Measurements from ENCODE around the gene NKIRAS2. TPM values are rescaled to one million over a fixed set of nuclear protein-coding genes. Genes with fewer than 3 reads are reported as not detected.

NKIRAS2 gene
- total and polyA plus RNA-seq, 4 donors, result 16.4 to 20.7 (median 17.4) TPM

DNA sequence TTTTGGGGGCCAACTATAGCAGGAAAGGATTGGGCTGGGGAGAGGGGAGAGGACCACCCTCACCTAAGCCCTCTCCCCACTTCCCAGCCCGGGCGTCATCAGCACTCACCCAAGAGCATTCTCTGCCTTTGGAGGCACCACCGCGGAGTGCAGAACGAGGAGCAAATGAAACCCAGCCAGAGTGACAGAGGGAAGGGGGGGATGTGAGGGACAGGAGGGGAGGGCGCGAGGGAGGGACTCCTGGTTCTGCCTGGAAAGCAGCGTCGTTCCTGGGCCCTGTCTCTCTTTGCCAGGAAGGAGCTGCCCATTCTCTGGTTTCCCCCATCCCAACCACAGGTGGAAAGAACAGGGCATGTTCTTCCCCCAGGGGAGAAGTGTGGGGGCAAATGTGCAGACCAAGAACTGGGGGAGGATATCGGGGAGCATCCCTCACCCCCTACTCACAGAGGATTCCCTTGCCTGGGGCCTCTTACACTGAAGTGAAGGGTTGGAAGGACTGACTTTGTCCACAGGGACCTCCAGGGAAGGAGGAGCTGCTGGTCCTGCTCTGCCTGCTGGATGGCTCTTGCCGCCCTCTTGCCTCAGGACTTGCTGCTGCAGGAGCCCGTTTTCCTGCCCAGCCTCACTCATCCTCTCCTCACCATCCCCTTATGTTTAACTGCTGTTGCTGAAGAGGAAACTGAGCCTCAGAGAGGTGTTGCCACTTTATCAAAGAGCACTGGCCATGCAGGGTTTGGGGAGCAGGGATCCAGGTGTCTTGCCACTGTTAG, 34.0 kb downstream of the NKIRAS2 start:
- Histone ChIP-seq H3K4me1 (ENCODE audit: control insufficient read depth in 4 of 4, insufficient read depth in 4 of 4, low read length in 3 of 4) (peaks cover 0 to 5% (median 2%) of the 10 kb centered on the region in 4 donors), H3K4me3 (ENCODE audit: low read depth in 1 of 3, low read length in 3 of 3) (no peak overlapping the region), H3K36me3 (ENCODE audit: control insufficient read depth in 4 of 4, insufficient read depth in 3 of 4, low read depth in 1 of 4, low read length in 3 of 4) (no peaks in the 10 kb centered on the region), H3K9ac (ENCODE audit: low read depth in 1 of 2, low read length in 2 of 2) (no peak overlapping the region), H3K27ac (ENCODE audit: low read depth in 1 of 2, low read length in 2 of 2) (no peak overlapping the region), H3K9me3 (ENCODE audit: control insufficient read depth in 4 of 4, low read length in 3 of 4) (no peaks in the 10 kb centered on the region), H3K27me3 (ENCODE audit: control insufficient read depth in 4 of 4, insufficient read depth in 4 of 4, low read length in 3 of 4) (no peaks in the 10 kb centered on the region)
- 28% methylated on average over 12 of the region's 12 CpGs for WGBS
- no peak for TF ChIP-seq TAF1 (conservative IDR thresholded peaks at IDR 0.05)
- TF ChIP-seq FOXA1 (IDR thresholded peaks at IDR 0.05), result no peak
- TF ChIP-seq CTCF (IDR thresholded peaks at IDR 0.05; ENCODE audit: low read depth, low read length, missing input control), result no peak
- TF ChIP-seq RAD21 (IDR thresholded peaks at IDR 0.05), result no peak
- TF ChIP-seq HNF4G (IDR thresholded peaks at IDR 0.05), result no peak
- TF ChIP-seq, protein P1, sequence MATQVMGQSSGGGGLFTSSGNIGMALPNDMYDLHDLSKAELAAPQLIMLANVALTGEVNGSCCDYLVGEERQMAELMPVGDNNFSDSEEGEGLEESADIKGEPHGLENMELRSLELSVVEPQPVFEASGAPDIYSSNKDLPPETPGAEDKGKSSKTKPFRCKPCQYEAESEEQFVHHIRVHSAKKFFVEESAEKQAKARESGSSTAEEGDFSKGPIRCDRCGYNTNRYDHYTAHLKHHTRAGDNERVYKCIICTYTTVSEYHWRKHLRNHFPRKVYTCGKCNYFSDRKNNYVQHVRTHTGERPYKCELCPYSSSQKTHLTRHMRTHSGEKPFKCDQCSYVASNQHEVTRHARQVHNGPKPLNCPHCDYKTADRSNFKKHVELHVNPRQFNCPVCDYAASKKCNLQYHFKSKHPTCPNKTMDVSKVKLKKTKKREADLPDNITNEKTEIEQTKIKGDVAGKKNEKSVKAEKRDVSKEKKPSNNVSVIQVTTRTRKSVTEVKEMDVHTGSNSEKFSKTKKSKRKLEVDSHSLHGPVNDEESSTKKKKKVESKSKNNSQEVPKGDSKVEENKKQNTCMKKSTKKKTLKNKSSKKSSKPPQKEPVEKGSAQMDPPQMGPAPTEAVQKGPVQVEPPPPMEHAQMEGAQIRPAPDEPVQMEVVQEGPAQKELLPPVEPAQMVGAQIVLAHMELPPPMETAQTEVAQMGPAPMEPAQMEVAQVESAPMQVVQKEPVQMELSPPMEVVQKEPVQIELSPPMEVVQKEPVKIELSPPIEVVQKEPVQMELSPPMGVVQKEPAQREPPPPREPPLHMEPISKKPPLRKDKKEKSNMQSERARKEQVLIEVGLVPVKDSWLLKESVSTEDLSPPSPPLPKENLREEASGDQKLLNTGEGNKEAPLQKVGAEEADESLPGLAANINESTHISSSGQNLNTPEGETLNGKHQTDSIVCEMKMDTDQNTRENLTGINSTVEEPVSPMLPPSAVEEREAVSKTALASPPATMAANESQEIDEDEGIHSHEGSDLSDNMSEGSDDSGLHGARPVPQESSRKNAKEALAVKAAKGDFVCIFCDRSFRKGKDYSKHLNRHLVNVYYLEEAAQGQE (IDR thresholded peaks at IDR 0.05), result no peak
- no peak for TF ChIP-seq FOXA2 (IDR thresholded peaks at IDR 0.05)
- no peak for TF ChIP-seq EGR1 (IDR thresholded peaks at IDR 0.05; ENCODE audit: low read depth in 2 of 2)
- TF ChIP-seq NR2F2 (IDR thresholded peaks at IDR 0.05), result no peak
- no peak for TF ChIP-seq SP1 (IDR thresholded peaks at IDR 0.05)
- TF ChIP-seq RXRA (IDR thresholded peaks at IDR 0.05), result no peak
- TF ChIP-seq, protein P2, sequence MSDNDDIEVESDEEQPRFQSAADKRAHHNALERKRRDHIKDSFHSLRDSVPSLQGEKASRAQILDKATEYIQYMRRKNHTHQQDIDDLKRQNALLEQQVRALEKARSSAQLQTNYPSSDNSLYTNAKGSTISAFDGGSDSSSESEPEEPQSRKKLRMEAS (IDR thresholded peaks at IDR 0.05), result no peak
- TF ChIP-seq, protein P3, sequence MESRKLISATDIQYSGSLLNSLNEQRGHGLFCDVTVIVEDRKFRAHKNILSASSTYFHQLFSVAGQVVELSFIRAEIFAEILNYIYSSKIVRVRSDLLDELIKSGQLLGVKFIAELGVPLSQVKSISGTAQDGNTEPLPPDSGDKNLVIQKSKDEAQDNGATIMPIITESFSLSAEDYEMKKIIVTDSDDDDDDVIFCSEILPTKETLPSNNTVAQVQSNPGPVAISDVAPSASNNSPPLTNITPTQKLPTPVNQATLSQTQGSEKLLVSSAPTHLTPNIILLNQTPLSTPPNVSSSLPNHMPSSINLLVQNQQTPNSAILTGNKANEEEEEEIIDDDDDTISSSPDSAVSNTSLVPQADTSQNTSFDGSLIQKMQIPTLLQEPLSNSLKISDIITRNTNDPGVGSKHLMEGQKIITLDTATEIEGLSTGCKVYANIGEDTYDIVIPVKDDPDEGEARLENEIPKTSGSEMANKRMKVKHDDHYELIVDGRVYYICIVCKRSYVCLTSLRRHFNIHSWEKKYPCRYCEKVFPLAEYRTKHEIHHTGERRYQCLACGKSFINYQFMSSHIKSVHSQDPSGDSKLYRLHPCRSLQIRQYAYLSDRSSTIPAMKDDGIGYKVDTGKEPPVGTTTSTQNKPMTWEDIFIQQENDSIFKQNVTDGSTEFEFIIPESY (IDR thresholded peaks at IDR 0.05), result no peak
- DNase-seq (ENCODE audit: low spot score), result no peak

GRCh38 chr17:42055027-42055426, 35.1 kb downstream of the NKIRAS2 start:
- Histone ChIP-seq H3K4me1 (ENCODE audit: control insufficient read depth in 4 of 4, insufficient read depth in 4 of 4, low read length in 3 of 4) (peaks cover 0 to 4% (median under 1%) of the 10 kb centered on the region in 4 donors), H3K9ac (ENCODE audit: low read depth in 1 of 2, low read length in 2 of 2) (no peak overlapping the region), H3K36me3 (ENCODE audit: control insufficient read depth in 4 of 4, insufficient read depth in 3 of 4, low read depth in 1 of 4, low read length in 3 of 4) (no peaks in the 10 kb centered on the region), H3K27ac (ENCODE audit: low read depth in 1 of 2, low read length in 2 of 2) (no peak overlapping the region), H3K27me3 (ENCODE audit: control insufficient read depth in 4 of 4, insufficient read depth in 4 of 4, low read length in 3 of 4) (no peaks in the 10 kb centered on the region), H3K4me3 (ENCODE audit: low read depth in 1 of 3, low read length in 3 of 3) (no peak overlapping the region), H3K9me3 (ENCODE audit: control insufficient read depth in 4 of 4, low read length in 3 of 4) (no peaks in the 10 kb centered on the region)
- WGBS, result 37% methylated on average over 3 of the region's 3 CpGs
- no peak for DNase-seq (ENCODE audit: low spot score)
- TF ChIP-seq NR2F2 (IDR thresholded peaks at IDR 0.05), result no peak
- TF ChIP-seq EGR1 (IDR thresholded peaks at IDR 0.05; ENCODE audit: low read depth in 2 of 2), result no peak
- no peak for TF ChIP-seq JUND (IDR thresholded peaks at IDR 0.05)
- TF ChIP-seq, protein P2 (IDR thresholded peaks at IDR 0.05), result no peak
- TF ChIP-seq HNF4G (IDR thresholded peaks at IDR 0.05), result no peak
- no peak for TF ChIP-seq TAF1 (conservative IDR thresholded peaks at IDR 0.05)
- no peak for TF ChIP-seq RAD21 (IDR thresholded peaks at IDR 0.05)
- TF ChIP-seq, protein P1 (IDR thresholded peaks at IDR 0.05), result no peak
- TF ChIP-seq RXRA (IDR thresholded peaks at IDR 0.05), result no peak
- no peak for TF ChIP-seq HNF4A (conservative IDR thresholded peaks at IDR 0.05)
- no peak for TF ChIP-seq FOXA2 (IDR thresholded peaks at IDR 0.05)
- no peak for TF ChIP-seq SP1 (IDR thresholded peaks at IDR 0.05)
- TF ChIP-seq FOXA1 (IDR thresholded peaks at IDR 0.05), result no peak
- no peak for TF ChIP-seq ATF3 (IDR thresholded peaks at IDR 0.05)
- no peak for TF ChIP-seq YY1 (IDR thresholded peaks at IDR 0.05)
